K562 (cell line): ENCODE measurements around the gene EMC10. TPM values are rescaled to one million over a fixed set of nuclear protein-coding genes. Genes with fewer than 3 reads are reported as not detected.

Experiments used
- GABPB2 ChIP-seq: fragments of 250-450 bp; sonication (Bioruptor Pico); conservative IDR thresholded peaks from 2 replicates; pipeline ENCODE4 v1.5.1; 2021; ENCODE audit warnings: mild to moderate bottlenecking
- HBP1 ChIP-seq: fragments of 450-650 bp; formaldehyde crosslinking; IDR thresholded peaks from 2 replicates; pipeline ENCODE4 v1.4.0; 2022; ENCODE audit warnings: missing genetic modification characterization
- KDM1A ChIP-seq, 2 experiments: fragments of 450-650 bp; IDR thresholded peaks; 2 replicates each; pipeline ENCODE4 v1.6.1; 2016; ENCODE audit warnings: mild to moderate bottlenecking in 2 of 2
- MITF ChIP-seq: IDR thresholded peaks from 2 replicates; pipeline ENCODE4 v1.6.1; 2014; ENCODE audit warnings: antibody characterized with exemption
- ZBTB26 ChIP-seq: fragments of 450-650 bp; formaldehyde crosslinking; IDR thresholded peaks from 2 replicates; pipeline ENCODE4 v1.4.0; 2022; ENCODE audit warnings: missing genetic modification characterization
- polyA plus RNA-seq, 8 experiments: library from polyadenylated mRNA; depleted of rRNA in 4 of 8; stranded (reverse) in 5 of 8; unstranded in 3 of 8; fragments of >200 nt; fragmentation: Nextera tagmentation in 2 of 8; fragmentation: Illumina TruSeq in 1 of 8; extraction: Ambion mirVana in 2 of 8; extraction: Trizol in 1 of 8; gene quantifications; 2 replicates each; pipeline versions ENCODE4 v1.2.1 to v1.2.3, GENCODE V29; 2011 to 2014; ENCODE audit warnings: inconsistent platforms in 1 of 8, missing spikeins in 1 of 8
- total RNA-seq, 7 experiments: library from RNA; depleted of rRNA in 6 of 7; stranded (reverse); fragments of >200 nt in 6 of 7; fragmentation: Illumina TruSeq in 2 of 7; extraction: Trizol in 2 of 7; gene quantifications; 2 replicates each; pipeline versions ENCODE4 v1.2.1 to v1.2.3, GENCODE V29; 2011 to 2021; ENCODE audit warnings: low replicate concordance in 1 of 7

The EMC10 gene
- total and polyA plus RNA-seq, 9 of the 15 experiments (the other 6 are each of a cell fraction or from before 2014, with no cell fraction given) = 1.4 to 46.0 (median 13.1) TPM

GRCh38 chr19:50512999-50513745 is 36.9 kb downstream of the EMC10 start (continued):
- TF ChIP-seq GABPB2 (CRISPR knock-in tag) (no peak), KDM1A (IDR thresholded peaks at IDR 0.05) (no peak), MITF (no peak), ZBTB26 (CRISPR knock-in tag) (no peak), HBP1 (0 out of 2 replicates have a peak, but pooled peaks have one; percentile 13)
